ENCODE results near the gene BCL11A. TPM values are rescaled to one million over a fixed set of nuclear protein-coding genes. Genes with fewer than 3 reads are reported as not detected.

Gene BCL11A
- total RNA-seq, 3 donors from 2014 or later (not counting 1 experiment from before 2014, with no cell fraction given), result 2.6 to 3.5 (median 3.0) TPM

- DNase-seq (no peak), ATAC-seq (no peak)
- intact Hi-C loops (cut with micrococcal nuclease), result no loop called here
- no peaks in the 10 kb centered on the region for H3K27me3 ChIP-seq (ENCODE audit: control insufficient read depth, insufficient read depth, low read length)
- Mint-ChIP-seq H3K27me3 (ENCODE audit: low read depth in 2 of 2) (peaks cover 5 to 6% of the 10 kb centered on the region in 2 donors), H3K9me3 (no peaks in the 10 kb centered on the region), H3K27ac (no peak overlapping the region), H3K4me3 (no peak overlapping the region), H3K36me3 (no peaks in the 10 kb centered on the region), H3K4me1 (peaks cover 11 to 16% of the 10 kb centered on the region in 2 donors)
- no peak overlapping the region for H3K27ac ChIP-seq (ENCODE audit: low read length)
- WGBS (ENCODE audit: insufficient coverage), result 85% methylated on average over 2 of the region's 2 CpGs
- no peaks in the 10 kb centered on the region for H3K36me3 ChIP-seq (ENCODE audit: control insufficient read depth, insufficient read depth, low read length)
- peaks cover 11% of the 10 kb centered on the region for H3K4me1 ChIP-seq (ENCODE audit: control insufficient read depth, insufficient read depth, low read length)
- no peak for TF ChIP-seq CTCF (IDR thresholded peaks at IDR 0.05)
- H3K9me3 ChIP-seq (ENCODE audit: control insufficient read depth, insufficient read depth, low read length), result no peaks in the 10 kb centered on the region
- H3K4me3 ChIP-seq (ENCODE audit: low read length), result no peak overlapping the region
Observed at GRCh38 chr2:60476206-60476954, 77.1 kb downstream of the BCL11A start.

GRCh38 chr2:60475123-60475830 lies 78.2 kb downstream of the BCL11A start:
- peaks cover under 1 to 5% of the 10 kb centered on the region in 2 donors for H3K4me1 Mint-ChIP-seq
- no peaks in the 10 kb centered on the region for H3K9me3 Mint-ChIP-seq
- Histone ChIP-seq H3K36me3 (ENCODE audit: control insufficient read depth, insufficient read depth, low read length) (no peaks in the 10 kb centered on the region), H3K9me3 (ENCODE audit: control insufficient read depth, insufficient read depth, low read length) (no peaks in the 10 kb centered on the region), H3K4me1 (ENCODE audit: control insufficient read depth, insufficient read depth, low read length) (peaks cover 2% of the 10 kb centered on the region), H3K27ac (ENCODE audit: low read length) (no peak overlapping the region), H3K4me3 (ENCODE audit: low read length) (no peak overlapping the region), H3K27me3 (ENCODE audit: control insufficient read depth, insufficient read depth, low read length) (no peaks in the 10 kb centered on the region)
- no peak for TF ChIP-seq CTCF (IDR thresholded peaks at IDR 0.05)
- no peak overlapping the region for H3K4me3 Mint-ChIP-seq
- DNase-seq (no peak), ATAC-seq (no peak)
- intact Hi-C loops (cut with micrococcal nuclease), result no loop called here
- H3K27ac Mint-ChIP-seq, result no peak overlapping the region
- peaks cover 0 to 3% of the 10 kb centered on the region in 2 donors for H3K27me3 Mint-ChIP-seq (ENCODE audit: low read depth in 2 of 2)
- no peaks in the 10 kb centered on the region for H3K36me3 Mint-ChIP-seq
- WGBS (ENCODE audit: insufficient coverage), result 96% methylated on average over 6 of the region's 6 CpGs

GRCh38 chr2:60474301-60474700 lies 79.2 kb downstream of the BCL11A start:
- Mint-ChIP-seq H3K9me3 (no peaks in the 10 kb centered on the region), H3K27me3 (ENCODE audit: low read depth in 2 of 2) (peaks cover 0 to 3% of the 10 kb centered on the region in 2 donors), H3K4me3 (no peak overlapping the region), H3K27ac (no peak overlapping the region), H3K36me3 (no peaks in the 10 kb centered on the region), H3K4me1 (no peaks in the 10 kb centered on the region)
- no peaks in the 10 kb centered on the region for H3K4me1 ChIP-seq (ENCODE audit: control insufficient read depth, insufficient read depth, low read length)
- no peak for TF ChIP-seq CTCF (IDR thresholded peaks at IDR 0.05)
- 100% methylated on average over 2 of the region's 2 CpGs for WGBS (ENCODE audit: insufficient coverage)
- no peaks in the 10 kb centered on the region for H3K27me3 ChIP-seq (ENCODE audit: control insufficient read depth, insufficient read depth, low read length)
- intact Hi-C loops (cut with micrococcal nuclease), result no loop called here
- DNase-seq (no peak), ATAC-seq (no peak)
- no peaks in the 10 kb centered on the region for H3K36me3 ChIP-seq (ENCODE audit: control insufficient read depth, insufficient read depth, low read length)
- H3K27ac ChIP-seq (ENCODE audit: low read length), result no peak overlapping the region
- H3K4me3 ChIP-seq (ENCODE audit: low read length), result no peak overlapping the region
- no peaks in the 10 kb centered on the region for H3K9me3 ChIP-seq (ENCODE audit: control insufficient read depth, insufficient read depth, low read length)
